Measurements from ENCODE around the gene F11R.
"Not testable (repeated sequence)": the region's sequence is repeated elsewhere in the genome, so short reads cannot be mapped to it uniquely, and the experiment has no call there.

Gene F11R

GRCh38 chr1:160961419-160961818 is 59.5 kb downstream of the F11R start:
- DNase-seq = no peak

DNA sequence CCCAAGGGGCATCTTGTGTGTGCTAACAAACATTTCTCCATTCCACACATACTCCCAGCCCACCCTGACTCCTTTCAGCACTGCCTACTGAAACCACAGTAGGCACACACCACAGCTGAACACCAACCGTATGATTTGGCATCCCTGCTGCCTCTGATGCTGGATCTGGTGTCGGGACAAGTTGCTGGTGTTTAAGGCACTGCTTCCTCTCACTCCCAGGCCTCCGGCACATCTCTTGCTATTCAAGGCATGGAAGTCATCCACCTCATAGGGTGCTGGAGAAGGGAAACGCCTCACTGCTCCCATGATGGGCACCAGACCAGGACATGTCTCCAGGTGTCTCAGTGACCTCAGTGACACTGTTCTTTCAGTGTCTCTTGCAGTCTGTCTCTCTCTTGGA is 64.0 kb downstream of the F11R start:
- DNase-seq = no peak

GRCh38 chr1:160954158-160955104 is 66.5 kb downstream of the F11R start, which contains the start of gene ITLN2:
Gene ITLN2, minus strand, starts transcription at chr1:160954809. Its CDS starts 68 bp downstream, at chr1:160954741.
- DNase-seq = no peak

DNA sequence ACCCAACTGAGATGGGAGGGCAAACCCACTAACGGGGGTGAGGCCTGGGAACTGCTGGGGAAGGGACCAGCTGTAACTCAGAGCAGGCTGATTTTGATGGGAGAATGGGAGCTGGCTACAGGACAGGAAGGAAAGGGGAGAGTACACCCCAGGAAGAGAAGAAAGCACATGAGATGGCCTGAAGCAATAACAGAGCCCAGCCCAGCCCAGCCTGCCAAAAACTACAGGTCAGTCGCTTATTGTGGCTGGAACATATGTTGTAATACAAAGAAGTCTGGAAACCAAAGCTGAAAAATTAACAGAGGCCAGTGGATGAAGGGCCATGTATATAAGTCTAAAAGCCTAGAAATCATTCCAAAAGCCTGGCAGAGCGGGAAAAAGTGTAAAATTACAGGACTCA is 67.9 kb downstream of the F11R start:
- DNase-seq = no peak

- no peak for DNase-seq
Observed at GRCh38 chr1:160952129-160952510, 68.8 kb downstream of the F11R start.

DNA sequence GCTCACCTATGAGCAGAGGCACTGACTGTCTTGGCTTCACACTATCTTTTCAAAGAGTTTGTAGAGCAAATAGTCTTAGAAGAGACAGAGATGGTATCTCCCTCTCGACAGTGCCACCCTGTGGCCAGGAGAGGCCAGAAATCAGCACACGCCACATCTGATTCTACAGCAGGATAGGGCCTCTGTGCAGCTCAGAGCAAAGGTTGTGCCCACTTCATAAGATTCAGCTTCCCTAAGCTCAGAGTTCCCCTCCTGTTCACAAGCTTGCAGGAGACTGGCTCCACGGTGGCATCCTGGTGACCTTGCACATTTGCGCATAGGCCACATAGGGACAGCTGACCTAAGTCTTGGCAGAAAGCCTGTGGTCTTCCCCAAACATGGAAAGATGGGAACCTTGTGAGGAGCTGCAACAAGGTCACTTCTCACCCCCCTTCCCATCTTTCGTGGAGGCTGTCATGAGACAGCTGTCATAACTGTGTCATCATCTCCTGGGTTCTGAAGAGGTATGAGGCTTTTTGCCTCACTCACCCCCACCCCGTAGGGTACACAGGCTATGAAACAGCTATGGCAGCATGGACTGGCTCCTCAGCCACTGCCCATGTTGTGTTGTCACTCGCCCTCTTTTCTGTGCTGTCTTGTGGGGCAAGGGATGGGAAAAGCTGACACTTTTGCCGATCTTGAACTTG is 69.4 kb downstream of the F11R start:
- peak; percentile 37 for DNase-seq

DNA sequence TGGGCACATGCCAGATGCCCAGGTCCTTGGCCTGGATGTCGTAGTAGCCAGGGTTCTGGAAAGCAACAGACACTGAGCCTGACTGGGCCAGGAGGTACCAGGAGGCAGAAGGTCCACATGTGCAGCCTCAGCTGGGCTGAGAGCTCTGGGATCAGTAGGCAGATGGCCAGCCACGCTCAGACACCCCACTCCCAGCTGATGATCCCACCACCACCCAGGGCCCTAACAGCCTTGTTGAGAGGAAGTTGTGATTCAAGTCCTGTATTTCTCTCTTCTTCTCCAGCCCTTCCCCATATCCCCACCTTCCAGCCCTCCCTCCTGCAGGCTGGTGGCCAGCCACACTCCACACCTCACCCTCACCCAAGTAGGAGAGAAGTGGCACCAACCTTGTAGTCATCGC is 70.3 kb downstream of the F11R start:
- no peak for DNase-seq

- no peak for DNase-seq
Observed at GRCh38 chr1:160949881-160950280, 71.1 kb downstream of the F11R start.

- not testable (repeated sequence) for DNase-seq
Observed at GRCh38 chr1:160949216-160949880, 71.6 kb downstream of the F11R start.

DNA sequence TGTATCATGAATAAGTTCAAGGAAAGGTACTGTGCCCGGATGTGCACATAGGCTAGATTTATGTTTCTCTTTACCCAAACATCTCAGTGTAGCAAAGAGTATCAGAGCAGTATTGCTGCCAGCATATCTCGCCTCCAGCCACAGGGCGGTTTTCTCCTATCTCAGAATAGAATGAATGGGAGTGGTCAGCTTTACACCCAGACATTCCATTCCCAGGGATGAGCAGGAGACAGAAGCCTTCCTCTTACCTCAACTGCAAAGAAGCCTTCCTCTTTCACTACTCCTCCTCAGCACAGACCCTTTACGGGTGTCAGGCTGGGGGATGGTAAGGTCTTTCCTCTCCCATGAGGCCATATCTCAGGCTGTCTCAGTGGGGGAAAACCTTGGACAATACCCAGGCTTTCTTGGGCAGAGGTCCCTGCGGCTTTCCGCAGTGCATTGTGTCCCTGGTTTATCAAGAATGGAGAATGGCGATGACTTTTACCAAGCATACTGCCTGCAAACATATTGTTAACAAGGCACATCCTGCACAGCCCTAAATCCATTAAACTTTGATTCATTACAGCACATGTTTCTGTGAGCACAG is 73.7 kb downstream of the F11R start:
- not testable (repeated sequence) for DNase-seq

DNA sequence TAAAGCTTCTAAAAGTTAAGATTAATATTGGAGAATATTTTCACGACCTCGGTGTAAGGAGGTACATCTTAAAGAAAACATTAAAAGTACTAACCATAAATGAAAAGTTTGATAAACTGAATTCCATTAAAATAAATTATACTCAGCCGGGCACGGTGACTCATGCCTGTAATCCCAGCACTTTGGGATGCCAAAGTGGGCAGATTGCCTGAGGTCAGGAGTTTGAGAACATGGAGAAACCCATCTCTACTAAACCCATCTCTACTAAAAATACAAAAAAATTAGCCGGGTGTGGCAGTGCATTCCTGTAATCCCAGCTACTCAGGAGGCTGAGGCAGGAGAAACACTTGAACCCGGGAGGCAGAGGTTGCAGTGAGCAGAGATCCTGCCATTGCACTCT is 75.1 kb downstream of the F11R start:
- DNase-seq = not testable (repeated sequence)
